HepG2 (cell line): ENCODE measurements around the gene CEP164. TPM values are rescaled to one million over a fixed set of nuclear protein-coding genes. Genes with fewer than 3 reads are reported as not detected.

Experiments
- ADNP ChIP-seq: sonication (generic); formaldehyde crosslinking; IDR thresholded peaks from 2 replicates; pipeline ENCODE4 v1.4.0; 2020; ENCODE audit warnings: missing genetic modification reagents
- CC2D1A ChIP-seq: sonication (generic); formaldehyde crosslinking; IDR thresholded peaks from 2 replicates; pipeline ENCODE4 v1.8.1; 2023; ENCODE audit warnings: mild to moderate bottlenecking, missing genetic modification reagents
- ETV6 ChIP-seq: sonication (generic); formaldehyde crosslinking; conservative IDR thresholded peaks from 2 replicates; pipeline ENCODE4 v1.4.0; 2020; ENCODE audit warnings: missing genetic modification reagents
- HOXA5 ChIP-seq: sonication (generic); formaldehyde crosslinking; IDR thresholded peaks from 2 replicates; pipeline ENCODE4 v1.4.0; 2020; ENCODE audit warnings: missing genetic modification reagents
- KDM6A ChIP-seq: IDR thresholded peaks from 2 replicates; pipeline ENCODE4 v1.6.1; 2016; ENCODE audit warnings: low read depth
- MBNL3 ChIP-seq: fragments of 250-450 bp; sonication (Bioruptor Pico); conservative IDR thresholded peaks from 2 replicates; pipeline ENCODE4 v1.8.0; 2022; ENCODE audit warnings: mild to moderate bottlenecking, inconsistent platforms
- MEIS2 ChIP-seq: sonication (generic); formaldehyde crosslinking; IDR thresholded peaks from 2 replicates; pipeline ENCODE4 v1.9.0; 2021; ENCODE audit warnings: mild to moderate bottlenecking, missing genetic modification reagents
- MTA3 ChIP-seq: sonication (generic); formaldehyde crosslinking; IDR thresholded peaks from 2 replicates; pipeline ENCODE4 v1.4.0; 2020; ENCODE audit warnings: missing genetic modification reagents
- NFYB ChIP-seq: sonication (generic); formaldehyde crosslinking; IDR thresholded peaks from 2 replicates; pipeline ENCODE4 v1.4.0; 2020; ENCODE audit warnings: missing genetic modification reagents
- RFX1 ChIP-seq: fragments of 450-650 bp; IDR thresholded peaks from 2 replicates; pipeline ENCODE4 v1.6.1; 2017
- TCF7 ChIP-seq: sonication (generic); IDR thresholded peaks from 2 replicates; pipeline ENCODE4 v1.6.1; 2016; ENCODE audit warnings: antibody characterized with exemption, low read depth
- ZNF263 ChIP-seq: sonication (generic); formaldehyde crosslinking; IDR thresholded peaks from 2 replicates; pipeline ENCODE4 v1.4.0; 2020; ENCODE audit warnings: missing genetic modification reagents
- ZNF589 ChIP-seq: sonication (generic); formaldehyde crosslinking; conservative IDR thresholded peaks from 2 replicates; pipeline ENCODE4 v1.8.0; 2022; ENCODE audit warnings: mild to moderate bottlenecking, moderate library complexity, missing genetic modification reagents
- ZNF749 ChIP-seq: sonication (generic); formaldehyde crosslinking; IDR thresholded peaks from 2 replicates; pipeline ENCODE4 v1.8.0; 2022; ENCODE audit warnings: mild to moderate bottlenecking, missing genetic modification reagents, moderate library complexity, borderline replicate concordance
- ZSCAN12 ChIP-seq: sonication (generic); formaldehyde crosslinking; IDR thresholded peaks from 2 replicates; pipeline ENCODE4 v1.9.0; 2021; ENCODE audit warnings: mild to moderate bottlenecking, missing genetic modification reagents
- polyA plus RNA-seq, 8 experiments: library from polyadenylated mRNA; depleted of rRNA in 3 of 8; stranded (reverse) in 7 of 8; unstranded in 1 of 8; fragments of >200 nt; fragmentation: Illumina TruSeq in 4 of 8; extraction: Trizol in 4 of 8; gene quantifications; 2 replicates each; pipeline versions ENCODE4 v1.2.1 to v1.2.3, GENCODE V29; 2011 to 2016; ENCODE audit warnings: low read depth in 4 of 8, missing spikeins in 1 of 8, mixed read lengths in 1 of 8; ENCODE audit not compliant: insufficient read depth in 1 of 8
- total RNA-seq, 5 experiments: library from RNA; depleted of rRNA; stranded (reverse); fragments of >200 nt; fragmentation: Illumina TruSeq; extraction: Trizol; gene quantifications; 2 replicates each; pipeline ENCODE4 v1.2.3, GENCODE V29; 2016; ENCODE audit warnings: low read depth in 1 of 5
- TF ChIP-seq, protein P1 (sequence below): IDR thresholded peaks from 2 replicates; pipeline ENCODE4 v1.6.1; 2016; ENCODE audit warnings: control low read depth
- TF ChIP-seq, protein P2 (sequence below): fragments of 450-650 bp; IDR thresholded peaks from 2 replicates; pipeline ENCODE4 v1.6.1; 2016
- TF ChIP-seq, protein P3 (sequence below): sonication (generic); formaldehyde crosslinking; IDR thresholded peaks from 2 replicates; pipeline ENCODE4 v1.5.0; 2020; ENCODE audit warnings: missing genetic modification reagents, mild to moderate bottlenecking, borderline replicate concordance
- TF ChIP-seq, protein P4 (sequence below): sonication (generic); formaldehyde crosslinking; IDR thresholded peaks from 2 replicates; pipeline ENCODE4 v1.5.1; 2020; ENCODE audit warnings: mild to moderate bottlenecking, missing genetic modification reagents, moderate library complexity
- TF ChIP-seq, protein P5 (sequence below): sonication (generic); formaldehyde crosslinking; IDR thresholded peaks from 2 replicates; pipeline ENCODE4 v1.5.1; 2020; ENCODE audit warnings: mild to moderate bottlenecking, missing genetic modification reagents, borderline replicate concordance

Gene CEP164
- total and polyA plus RNA-seq, 2 of the 13 experiments (the other 11 are each of a cell fraction or from before 2014, with no cell fraction given), result 11.4 to 15.2 TPM

DNA sequence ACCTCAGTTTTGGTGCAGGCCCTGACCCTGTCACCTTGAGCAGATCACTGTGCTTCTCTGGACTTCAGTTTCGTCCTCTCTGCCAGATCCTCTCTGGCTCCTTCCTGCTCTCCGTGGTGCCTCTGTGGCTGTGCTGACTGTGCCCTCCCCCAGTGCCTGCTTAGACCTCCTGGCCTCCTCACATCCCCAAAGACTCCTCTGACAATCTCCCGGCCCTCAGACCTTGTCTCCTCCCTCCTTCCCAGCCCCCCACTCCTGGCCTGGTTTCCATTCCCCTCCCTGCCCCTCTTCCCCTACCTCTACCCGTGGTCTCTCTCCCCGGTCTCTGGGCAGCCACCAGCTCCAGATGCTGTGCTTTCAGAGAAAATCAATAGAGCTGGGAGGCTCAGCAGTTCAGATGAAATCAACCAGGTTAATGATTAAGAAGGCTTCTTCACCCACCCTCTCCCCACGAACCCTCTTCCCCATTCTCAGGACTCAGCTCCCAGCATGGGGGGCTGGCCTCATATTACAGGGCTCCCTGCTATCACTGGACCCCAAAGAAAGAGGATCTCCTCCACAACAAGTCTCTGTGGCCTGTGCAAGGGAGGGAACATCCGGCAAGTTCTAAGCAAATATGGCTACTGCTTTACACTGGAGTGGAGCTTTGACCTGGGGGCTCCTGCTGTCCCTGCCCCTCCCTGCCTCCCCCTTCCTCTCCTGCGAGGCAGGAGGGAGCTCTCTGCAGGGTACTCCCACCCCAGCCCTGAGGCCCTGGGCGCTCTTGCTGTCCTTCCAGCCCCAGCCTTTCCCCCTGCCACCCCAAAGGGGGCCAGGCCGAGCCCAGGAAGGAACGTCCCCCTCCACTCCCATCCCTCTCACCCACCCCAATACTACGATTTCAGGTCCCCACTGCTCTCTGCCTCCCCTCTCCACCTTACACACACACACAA, 28.0 kb upstream of the CEP164 start (continued):
- TF ChIP-seq HOXA5 (CRISPR knock-in tag) (no peak; the same call in 1 of the 2 replicates), ZSCAN12 (CRISPR knock-in tag) (no peak), MTA3 (CRISPR knock-in tag) (no peak), MEIS2 (CRISPR knock-in tag) (peak; percentile 48; the same call in 1 of the 2 replicates), ZNF589 (CRISPR knock-in tag) (no peak), ETV6 (CRISPR knock-in tag) (no peak), KDM6A (CRISPR knock-in tag) (0 out of 2 replicates have a peak, but pooled peaks have one; percentile 8), RFX1 (no peak), TCF7 (0 out of 2 replicates have a peak, but pooled peaks have one; percentile 23), ZNF263 (CRISPR knock-in tag) (peak; percentile 65), CC2D1A (CRISPR knock-in tag) (no peak), MBNL3 (CRISPR knock-in tag) (no peak), ZNF749 (CRISPR knock-in tag) (peak; percentile 59; the same call in 1 of the 2 replicates), ADNP (peak; percentile 18; the same call in 1 of the 2 replicates), NFYB (CRISPR knock-in tag) (no peak)
- TF ChIP-seq, protein P1, sequence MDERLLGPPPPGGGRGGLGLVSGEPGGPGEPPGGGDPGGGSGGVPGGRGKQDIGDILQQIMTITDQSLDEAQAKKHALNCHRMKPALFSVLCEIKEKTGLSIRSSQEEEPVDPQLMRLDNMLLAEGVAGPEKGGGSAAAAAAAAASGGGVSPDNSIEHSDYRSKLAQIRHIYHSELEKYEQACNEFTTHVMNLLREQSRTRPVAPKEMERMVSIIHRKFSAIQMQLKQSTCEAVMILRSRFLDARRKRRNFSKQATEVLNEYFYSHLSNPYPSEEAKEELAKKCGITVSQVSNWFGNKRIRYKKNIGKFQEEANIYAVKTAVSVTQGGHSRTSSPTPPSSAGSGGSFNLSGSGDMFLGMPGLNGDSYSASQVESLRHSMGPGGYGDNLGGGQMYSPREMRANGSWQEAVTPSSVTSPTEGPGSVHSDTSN (CRISPR knock-in tag), result no peak
- TF ChIP-seq, protein P2, sequence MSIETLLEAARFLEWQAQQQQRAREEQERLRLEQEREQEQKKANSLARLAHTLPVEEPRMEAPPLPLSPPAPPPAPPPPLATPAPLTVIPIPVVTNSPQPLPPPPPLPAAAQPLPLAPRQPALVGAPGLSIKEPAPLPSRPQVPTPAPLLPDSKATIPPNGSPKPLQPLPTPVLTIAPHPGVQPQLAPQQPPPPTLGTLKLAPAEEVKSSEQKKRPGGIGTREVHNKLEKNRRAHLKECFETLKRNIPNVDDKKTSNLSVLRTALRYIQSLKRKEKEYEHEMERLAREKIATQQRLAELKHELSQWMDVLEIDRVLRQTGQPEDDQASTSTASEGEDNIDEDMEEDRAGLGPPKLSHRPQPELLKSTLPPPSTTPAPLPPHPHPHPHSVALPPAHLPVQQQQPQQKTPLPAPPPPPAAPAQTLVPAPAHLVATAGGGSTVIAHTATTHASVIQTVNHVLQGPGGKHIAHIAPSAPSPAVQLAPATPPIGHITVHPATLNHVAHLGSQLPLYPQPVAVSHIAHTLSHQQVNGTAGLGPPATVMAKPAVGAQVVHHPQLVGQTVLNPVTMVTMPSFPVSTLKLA, result no peak
- TF ChIP-seq, protein P3, sequence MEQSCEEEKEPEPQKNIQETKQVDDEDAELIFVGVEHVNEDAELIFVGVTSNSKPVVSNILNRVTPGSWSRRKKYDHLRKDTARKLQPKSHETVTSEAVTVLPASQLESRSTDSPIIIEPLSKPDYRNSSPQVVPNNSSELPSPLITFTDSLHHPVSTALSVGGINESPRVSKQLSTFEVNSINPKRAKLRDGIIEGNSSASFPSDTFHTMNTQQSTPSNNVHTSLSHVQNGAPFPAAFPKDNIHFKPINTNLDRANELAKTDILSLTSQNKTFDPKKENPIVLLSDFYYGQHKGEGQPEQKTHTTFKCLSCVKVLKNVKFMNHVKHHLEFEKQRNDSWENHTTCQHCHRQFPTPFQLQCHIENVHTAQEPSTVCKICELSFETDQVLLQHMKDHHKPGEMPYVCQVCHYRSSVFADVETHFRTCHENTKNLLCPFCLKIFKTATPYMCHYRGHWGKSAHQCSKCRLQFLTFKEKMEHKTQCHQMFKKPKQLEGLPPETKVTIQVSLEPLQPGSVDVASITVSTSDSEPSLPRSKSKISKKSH (CRISPR knock-in tag), result no peak; the same call in 1 of the 2 replicates
- TF ChIP-seq, protein P4, sequence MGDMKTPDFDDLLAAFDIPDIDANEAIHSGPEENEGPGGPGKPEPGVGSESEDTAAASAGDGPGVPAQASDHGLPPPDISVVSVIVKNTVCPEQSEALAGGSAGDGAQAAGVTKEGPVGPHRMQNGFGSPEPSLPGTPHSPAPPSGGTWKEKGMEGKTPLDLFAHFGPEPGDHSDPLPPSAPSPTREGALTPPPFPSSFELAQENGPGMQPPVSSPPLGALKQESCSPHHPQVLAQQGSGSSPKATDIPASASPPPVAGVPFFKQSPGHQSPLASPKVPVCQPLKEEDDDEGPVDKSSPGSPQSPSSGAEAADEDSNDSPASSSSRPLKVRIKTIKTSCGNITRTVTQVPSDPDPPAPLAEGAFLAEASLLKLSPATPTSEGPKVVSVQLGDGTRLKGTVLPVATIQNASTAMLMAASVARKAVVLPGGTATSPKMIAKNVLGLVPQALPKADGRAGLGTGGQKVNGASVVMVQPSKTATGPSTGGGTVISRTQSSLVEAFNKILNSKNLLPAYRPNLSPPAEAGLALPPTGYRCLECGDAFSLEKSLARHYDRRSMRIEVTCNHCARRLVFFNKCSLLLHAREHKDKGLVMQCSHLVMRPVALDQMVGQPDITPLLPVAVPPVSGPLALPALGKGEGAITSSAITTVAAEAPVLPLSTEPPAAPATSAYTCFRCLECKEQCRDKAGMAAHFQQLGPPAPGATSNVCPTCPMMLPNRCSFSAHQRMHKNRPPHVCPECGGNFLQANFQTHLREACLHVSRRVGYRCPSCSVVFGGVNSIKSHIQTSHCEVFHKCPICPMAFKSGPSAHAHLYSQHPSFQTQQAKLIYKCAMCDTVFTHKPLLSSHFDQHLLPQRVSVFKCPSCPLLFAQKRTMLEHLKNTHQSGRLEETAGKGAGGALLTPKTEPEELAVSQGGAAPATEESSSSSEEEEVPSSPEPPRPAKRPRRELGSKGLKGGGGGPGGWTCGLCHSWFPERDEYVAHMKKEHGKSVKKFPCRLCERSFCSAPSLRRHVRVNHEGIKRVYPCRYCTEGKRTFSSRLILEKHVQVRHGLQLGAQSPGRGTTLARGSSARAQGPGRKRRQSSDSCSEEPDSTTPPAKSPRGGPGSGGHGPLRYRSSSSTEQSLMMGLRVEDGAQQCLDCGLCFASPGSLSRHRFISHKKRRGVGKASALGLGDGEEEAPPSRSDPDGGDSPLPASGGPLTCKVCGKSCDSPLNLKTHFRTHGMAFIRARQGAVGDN (CRISPR knock-in tag), result peak; percentile 81; the same call in 1 of the 2 replicates
- TF ChIP-seq, protein P5, sequence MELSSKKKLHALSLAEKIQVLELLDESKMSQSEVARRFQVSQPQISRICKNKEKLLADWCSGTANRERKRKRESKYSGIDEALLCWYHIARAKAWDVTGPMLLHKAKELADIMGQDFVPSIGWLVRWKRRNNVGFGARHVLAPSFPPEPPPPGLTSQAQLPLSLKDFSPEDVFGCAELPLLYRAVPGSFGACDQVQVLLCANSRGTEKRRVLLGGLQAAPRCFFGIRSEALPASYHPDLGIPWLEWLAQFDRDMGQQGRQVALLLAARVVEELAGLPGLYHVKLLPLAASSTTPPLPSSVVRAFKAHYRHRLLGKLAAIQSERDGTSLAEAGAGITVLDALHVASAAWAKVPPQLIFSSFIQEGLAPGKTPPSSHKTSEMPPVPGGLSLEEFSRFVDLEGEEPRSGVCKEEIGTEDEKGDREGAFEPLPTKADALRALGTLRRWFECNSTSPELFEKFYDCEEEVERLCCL (CRISPR knock-in tag), result no peak
